Fibroblast of mammary gland (primary cell): ENCODE results near the gene GNB5.

ENCODE experiments used
- DNase-seq: peaks from one replicate; pipeline ENCODE4 v3.0.0-alpha.2; 2010; ENCODE audit warnings: low read depth
- H3K4me3 ChIP-seq: 2 replicates; pipeline ENCODE4 v1.5.1; 2011; ENCODE audit warnings: low read depth, mild to moderate bottlenecking, low read length, moderate library complexity; ENCODE audit not compliant: control insufficient read depth
- CTCF ChIP-seq: conservative IDR thresholded peaks from 2 replicates; pipeline ENCODE4 v1.5.1; 2011; ENCODE audit warnings: low read depth, low read length, inconsistent platforms; ENCODE audit not compliant: control insufficient read depth, insufficient read depth

GNB5 gene

DNA sequence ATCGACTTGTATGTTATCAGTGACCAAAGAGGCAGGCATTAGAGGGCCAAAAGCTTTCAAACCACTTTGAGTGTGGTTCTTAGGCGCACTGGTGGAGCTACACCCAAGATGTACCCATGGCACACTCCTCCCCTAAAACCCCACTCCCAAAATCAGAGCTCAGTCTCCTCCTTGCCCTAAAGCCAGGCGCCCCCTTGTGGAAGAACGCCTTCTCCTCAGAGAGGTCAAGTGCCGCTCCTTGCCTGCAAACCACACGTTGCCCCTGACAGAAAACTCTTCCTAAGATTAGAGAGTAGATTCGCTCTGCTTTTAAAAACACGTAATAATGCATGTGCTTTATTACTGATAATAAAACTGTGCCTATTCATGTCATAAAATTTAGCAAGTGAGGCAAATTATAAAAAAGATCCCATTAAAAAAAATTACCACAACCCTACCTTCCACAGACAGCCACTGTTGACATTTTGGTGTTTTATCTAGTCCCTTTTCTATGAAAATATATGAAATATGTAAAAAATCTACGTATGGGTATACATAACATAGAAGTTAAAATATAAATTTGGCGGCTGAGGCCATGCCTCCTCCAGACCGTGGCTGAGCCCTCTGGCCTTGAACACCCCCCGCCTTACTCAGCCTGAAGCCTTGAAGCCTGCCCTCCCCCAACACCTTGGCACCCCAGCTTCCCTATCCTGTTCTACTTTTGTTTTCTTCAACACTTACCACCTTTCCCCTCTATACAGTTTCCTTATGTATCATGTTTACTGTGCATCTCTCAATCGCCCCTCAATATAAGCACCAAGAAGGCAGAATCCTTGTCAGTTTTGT is 112.1 kb downstream of the GNB5 start:
- H3K4me3 ChIP-seq = no peak overlapping the region
- peak; percentile 68 for DNase-seq

DNA sequence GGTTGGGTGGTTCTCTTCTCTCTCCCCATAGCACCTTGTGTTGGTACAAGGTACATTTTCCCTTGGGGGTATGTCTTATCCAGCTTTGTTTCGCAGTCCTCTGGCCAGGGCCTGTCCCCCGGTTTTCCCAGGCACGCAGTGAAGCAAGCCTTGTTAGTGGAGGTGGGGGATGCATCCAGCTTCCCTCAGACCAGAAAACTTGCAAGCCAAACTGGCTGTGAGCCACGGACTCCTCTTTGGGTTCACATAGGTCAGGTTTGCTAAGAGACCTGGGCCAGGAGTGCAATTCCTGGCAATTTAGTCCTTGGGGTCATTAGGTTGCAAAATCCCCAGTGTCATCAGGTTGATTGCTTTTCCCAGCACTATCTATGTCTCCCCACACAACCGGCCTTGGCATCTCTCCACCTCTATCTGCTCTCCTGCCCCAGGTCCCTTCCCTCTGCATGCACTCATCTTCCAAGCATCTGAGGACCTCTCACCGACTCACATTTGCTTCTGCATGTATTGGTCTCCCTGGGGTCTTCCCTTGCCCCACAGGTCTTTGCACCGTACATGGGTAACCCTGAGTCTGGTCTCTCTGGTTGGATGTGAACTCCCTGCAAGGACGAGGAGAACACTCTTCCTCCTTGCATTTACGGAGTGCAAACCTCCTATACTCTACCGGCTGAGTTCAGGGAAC is 112.9 kb downstream of the GNB5 start:
- H3K4me3 ChIP-seq = no peak overlapping the region
- TF ChIP-seq CTCF = no peak
- DNase-seq = no peak

More for the DNA sequence above, 112.1 kb downstream of the GNB5 start:
- peak; percentile 81 for TF ChIP-seq CTCF

- H3K4me3 ChIP-seq = no peak overlapping the region
- TF ChIP-seq CTCF = peak; percentile 21
- peak; percentile 95 for DNase-seq
These were observed 114.1 kb downstream of the GNB5 start for GRCh38 chr15:52076889-52077781.

- H3K4me3 ChIP-seq = no peak overlapping the region
- TF ChIP-seq CTCF = no peak
- DNase-seq = no peak
These were observed 119.6 kb downstream of the GNB5 start for GRCh38 chr15:52071570-52071969.

DNA sequence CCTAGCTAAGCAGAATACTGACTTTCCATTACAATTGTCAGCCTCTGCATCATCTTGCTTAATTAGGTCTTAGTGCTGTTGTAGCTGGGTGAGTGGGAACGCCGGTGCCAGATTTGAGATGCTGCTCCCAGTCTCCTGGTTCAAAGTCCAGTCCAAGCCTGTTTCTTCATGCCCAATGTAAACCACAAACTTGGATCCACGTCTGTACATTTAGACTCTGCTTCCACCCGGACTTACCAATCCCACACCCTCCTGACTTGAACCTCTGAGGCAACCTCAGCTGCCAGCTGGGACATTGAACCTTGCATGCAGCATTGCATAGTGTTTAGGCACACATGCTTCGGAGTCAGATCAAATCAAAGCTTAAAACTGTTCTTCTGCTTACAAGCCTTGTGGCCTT is 121.6 kb downstream of the GNB5 start:
- DNase-seq = no peak
- TF ChIP-seq CTCF = no peak
- H3K4me3 ChIP-seq = no peak overlapping the region

DNA sequence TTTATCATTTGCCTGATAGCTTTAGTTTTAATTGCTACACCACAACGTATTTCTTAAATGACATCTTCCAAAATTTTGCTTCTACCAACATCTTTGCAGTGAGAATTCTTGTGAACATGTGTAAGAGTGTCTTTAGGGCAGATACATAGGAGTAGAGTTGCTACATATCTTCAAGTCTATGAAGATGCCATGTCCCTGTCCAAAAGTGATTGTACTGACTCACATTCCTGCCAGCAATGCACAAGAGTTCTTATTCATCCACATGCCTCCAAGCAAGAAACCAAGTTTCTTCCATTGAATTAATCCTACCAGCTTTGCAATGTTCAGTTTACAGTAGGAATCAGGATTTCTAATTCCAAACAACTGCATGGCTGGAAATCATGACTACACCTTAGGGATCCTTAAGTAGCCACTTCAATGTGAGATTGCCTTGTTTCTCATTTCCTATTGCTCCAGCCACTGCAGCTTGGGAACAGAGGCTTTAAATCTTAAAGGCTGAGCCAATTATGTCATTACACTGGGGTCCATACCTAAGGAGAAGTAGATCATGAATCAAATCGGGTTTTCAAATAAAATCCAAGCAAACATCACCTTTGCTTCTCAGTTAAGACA is 123.1 kb downstream of the GNB5 start:
- H3K4me3 ChIP-seq = no peak overlapping the region
- no peak for TF ChIP-seq CTCF
- peak; percentile 51 for DNase-seq
